ENCODE data around the gene VWA5B2. TPM values are rescaled to one million over a fixed set of nuclear protein-coding genes. Genes with fewer than 3 reads are reported as not detected.

The VWA5B2 gene
- 0.13 TPM in 1 of 2 replicates, not detected in the other for total RNA-seq

DNA sequence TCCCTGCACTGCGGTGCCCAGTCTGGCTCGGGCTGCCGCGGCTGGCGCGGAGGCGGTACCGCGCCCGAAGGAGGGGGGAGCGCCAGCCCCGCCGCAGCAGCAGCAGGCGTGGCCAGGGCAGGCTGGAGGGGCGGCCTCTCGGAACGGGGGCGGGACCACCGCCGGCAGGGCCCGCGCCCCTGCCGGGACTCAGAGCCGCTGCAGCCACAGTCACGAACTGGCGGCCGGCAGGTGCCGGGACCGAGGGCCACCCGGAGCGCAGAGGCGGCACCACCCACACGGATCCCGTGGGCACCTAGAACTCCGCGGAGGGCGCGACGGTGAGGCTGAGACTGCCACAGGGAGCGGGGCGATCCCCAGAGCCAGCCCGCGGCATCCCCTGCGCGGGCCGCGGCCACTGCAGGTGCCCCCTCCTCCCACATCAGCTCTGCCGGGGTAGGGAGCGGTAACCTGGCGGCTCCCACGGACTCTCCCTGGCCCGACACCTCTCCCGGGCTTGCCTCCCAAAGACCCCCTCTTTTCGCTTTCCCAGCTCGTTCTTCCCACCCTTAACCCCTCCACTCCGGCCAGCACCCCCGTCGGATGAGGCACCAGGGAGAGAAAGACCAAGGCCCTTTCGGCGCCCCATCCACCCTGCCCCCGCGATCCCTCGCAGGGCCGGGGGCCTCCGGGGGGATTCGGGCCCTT is at the start of gene VWA5B2:
Gene VWA5B2, plus strand, starts transcription at position 192 of the 687 bp plus-strand sequence. CDS start 944 bp downstream, outside the sequence.

DNA sequence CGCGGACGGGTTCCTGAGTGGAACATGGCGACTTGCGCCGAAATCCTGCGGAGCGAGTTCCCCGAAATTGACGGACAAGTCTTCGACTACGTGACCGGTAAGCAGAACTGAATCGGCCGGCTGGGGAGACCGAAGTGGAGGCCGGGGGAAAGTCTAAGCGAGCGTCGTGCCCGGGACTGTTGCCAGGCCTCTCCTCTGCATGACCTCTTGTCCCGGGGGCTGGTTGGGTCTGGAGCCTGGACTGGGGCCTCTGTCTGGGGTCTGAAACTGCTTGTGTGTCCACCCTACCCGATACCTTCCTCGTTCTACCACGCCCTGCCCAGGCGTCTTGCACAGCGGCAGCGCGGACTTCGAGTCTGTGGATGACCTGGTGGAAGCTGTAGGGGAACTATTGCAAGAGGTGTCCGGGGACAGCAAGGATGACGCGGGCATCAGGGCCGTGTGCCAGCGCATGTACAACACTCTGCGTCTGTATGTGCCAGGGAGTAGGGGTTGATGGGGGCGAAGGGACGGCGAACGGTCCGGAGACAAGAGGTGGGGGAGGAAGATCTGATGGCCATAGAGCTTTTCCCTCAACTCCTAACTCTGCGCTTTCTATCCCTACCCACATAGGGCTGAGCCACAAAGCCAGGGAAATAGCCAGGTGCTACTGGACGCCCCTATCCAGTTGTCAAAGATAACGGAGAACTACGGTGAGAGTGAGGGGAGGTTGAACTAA is 43.0 kb upstream of the VWA5B2 start, which contains the start of gene ABCF3:
Gene ABCF3, plus strand, starts transcription at position 16 of the 718 bp plus-strand sequence. Its CDS starts 9 bp downstream, at position 25.

DNA sequence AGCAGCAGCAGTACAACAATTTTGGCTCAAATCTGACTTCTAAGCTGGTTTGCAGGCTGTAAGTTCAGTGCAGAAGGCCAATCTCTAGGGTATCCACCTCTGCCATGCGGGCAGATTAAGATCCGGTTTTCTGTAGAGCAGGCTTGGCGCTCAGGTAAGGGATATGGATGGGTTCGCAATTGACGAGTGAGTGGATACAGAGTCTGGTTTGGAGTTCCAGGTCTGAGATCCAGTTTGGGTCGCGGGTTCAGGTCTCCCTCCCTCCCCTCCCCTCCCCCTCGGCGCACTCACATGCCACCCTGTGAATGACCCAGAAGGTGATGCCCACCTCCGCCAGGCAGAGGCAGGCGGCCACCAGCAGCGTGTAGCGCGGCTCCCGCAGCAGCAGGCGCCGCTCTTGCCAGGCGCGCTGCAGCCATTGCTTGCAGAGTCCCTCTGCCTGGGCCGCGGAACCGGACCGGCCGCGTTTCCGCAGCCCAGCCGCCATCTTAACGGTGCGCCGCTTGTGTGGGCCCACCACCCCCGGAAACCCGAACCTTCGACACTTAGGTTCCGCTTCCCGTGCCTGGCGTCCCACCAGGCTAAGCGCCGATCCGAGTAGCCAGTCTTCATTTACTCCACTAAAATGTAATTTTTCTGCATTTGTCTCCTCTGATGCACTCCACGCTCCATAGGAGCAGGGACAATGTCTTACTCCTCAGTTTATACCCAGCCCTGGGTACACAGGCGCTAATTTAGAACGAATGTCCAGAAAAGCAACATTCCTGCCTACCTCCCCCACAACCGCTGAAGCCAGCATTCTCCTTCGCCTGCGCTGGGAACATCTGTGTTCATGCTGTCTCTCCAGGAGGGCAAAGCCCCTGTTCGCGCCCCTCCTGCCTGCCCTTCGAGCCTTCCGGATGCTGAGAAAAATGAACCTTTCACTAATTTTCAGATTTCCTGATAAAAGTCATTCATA is 19.3 kb downstream of the VWA5B2 start, which contains the start of gene ALG3:
Gene ALG3, minus strand, starts transcription at position 509 of the 958 bp plus-strand sequence. Its CDS starts 22 bp downstream, at position 487.

DNA sequence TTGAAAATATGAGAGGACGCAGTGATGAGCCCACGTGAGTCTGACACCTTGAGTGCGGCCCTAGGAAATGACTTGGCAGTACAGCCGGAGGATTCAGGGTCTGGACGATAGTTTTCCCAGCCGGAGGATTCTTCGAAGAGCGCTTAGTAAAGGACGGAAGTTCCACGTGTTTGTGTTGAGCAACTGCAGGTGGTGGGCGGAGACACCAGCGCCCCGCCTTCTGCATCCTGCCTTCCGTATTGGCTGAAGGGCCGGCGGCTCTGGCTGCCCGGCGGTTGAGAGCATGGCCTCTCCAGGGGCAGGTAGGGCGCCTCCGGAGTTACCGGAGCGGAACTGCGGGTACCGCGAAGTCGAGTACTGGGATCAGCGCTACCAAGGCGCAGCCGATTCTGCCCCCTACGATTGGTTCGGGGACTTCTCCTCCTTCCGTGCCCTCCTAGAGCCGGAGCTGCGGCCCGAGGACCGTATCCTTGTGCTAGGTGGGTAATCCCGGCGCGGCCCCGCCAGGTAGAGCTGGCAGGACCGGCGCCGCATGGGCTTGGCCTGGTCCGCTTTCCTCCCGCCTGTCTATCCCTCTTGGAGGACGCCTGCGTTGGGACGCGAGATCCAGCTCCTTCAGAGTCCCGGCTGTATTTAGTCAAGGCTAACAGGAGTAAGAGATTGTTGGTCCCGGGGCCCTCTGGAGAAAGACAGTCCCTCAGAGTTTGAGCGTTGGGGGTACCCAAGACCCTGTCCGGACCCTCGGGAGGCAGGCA is 20.2 kb downstream of the VWA5B2 start, which contains the start of gene EEF1AKMT4:
Gene EEF1AKMT4, plus strand, starts transcription at position 261 of the 755 bp plus-strand sequence. Its CDS starts 23 bp downstream, at position 284.

DNA sequence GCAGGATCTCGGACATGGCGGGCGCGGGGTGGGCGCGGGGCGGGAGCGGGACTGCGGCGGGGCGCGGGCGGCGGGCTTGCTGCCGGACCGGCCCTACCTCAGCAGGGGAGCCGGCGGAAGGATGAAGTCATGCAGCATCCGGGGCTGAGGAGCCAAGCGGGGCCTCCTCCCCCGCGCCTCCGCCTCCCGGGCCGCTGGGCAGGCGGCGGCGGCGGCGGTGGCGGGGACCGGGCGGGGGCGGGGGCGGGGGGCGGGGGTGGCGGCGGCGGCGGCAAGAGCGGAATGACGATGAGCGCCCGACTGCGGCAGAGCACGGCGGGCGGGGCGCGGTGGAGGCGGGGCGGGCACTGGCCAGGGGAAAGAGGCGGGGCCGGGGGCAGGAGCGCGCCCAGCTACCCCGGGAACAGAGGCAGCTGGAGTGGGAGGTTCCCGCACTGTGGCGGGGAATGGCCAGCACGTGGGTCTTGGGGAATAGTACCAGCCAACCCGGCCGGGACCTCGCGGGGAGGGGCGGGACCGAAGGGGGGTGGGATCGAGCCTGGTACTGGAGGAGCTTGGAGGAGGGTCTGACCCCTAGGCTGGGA is 32.0 kb downstream of the VWA5B2 start, which contains the start of gene CAMK2N2:
Gene CAMK2N2, minus strand, starts transcription at position 284 of the 584 bp plus-strand sequence. Its CDS starts 268 bp downstream, at position 16.

DNA sequence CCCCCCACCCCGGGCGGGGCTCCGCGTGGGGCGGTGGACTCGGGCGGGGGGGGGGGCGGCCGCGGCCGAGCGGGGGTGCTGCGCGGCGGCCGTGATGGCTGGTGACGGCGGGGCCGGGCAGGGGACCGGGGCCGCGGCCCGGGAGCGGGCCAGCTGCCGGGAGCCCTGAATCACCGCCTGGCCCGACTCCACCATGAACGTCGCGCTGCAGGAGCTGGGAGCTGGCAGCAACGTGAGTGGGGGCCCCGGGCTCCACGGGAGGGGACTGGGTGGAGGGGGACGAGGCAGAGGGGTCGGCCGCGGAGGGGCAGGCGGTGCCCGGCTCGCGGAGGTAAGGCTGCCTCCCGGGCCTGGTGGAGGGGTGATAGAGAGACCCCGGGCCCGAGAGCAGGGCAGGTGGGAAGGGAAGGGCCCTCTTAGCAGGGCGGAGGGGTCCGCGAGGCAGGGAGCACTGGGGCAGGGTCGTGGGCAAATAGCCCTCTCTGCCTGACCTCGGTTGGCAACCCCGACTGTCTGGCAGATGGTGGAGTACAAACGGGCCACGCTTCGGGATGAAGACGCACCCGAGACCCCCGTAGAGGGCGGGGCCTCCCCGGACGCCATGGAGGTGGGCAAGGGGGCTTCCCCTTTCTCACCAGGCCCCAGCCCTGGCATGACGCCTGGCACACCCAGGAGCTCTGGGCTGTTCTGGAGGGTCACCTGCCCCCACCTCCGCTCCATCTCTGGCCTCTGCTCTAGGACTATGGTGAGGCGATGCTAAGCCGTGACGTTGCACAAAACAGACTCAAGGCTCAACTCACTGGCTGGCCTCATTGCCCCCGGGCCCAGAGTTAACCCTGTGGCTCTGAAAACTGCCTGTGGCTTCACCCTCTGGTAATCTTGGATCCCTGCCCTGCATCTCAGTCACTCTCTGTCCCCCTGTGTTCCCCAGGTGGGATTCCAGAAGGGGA is 46.9 kb downstream of the VWA5B2 start, which contains the start of gene ECE2:
Gene ECE2, plus strand, starts transcription at position 62 of the 950 bp plus-strand sequence. Its CDS starts 132 bp downstream, at position 194.

Other genes starting within 250 kb of the VWA5B2 start
- 7.0 and 12.7 TPM in 2 replicates for gene ABCC5, start 211.7 kb upstream of the VWA5B2 start, total RNA-seq
- gene HTR3D, start 197.8 kb upstream of the VWA5B2 start, total RNA-seq = not detected in 2 replicates
- not detected in 2 replicates for gene HTR3C, start 176.5 kb upstream of the VWA5B2 start, total RNA-seq
- gene HTR3E, start 132.5 kb upstream of the VWA5B2 start, total RNA-seq = not detected in 2 replicates
- 21.8 and 30.5 TPM in 2 replicates for gene EIF2B5, start 94.2 kb upstream of the VWA5B2 start, total RNA-seq
- 42.0 and 79.0 TPM in 2 replicates for gene DVL3, start 74.2 kb upstream of the VWA5B2 start, total RNA-seq
- 383 and 406 TPM in 2 replicates for gene AP2M1, start 54.7 kb upstream of the VWA5B2 start, total RNA-seq
- gene ABCF3, start 43.4 kb upstream of the VWA5B2 start, total RNA-seq = 40.4 and 79.1 TPM in 2 replicates
- 64.1 and 67.6 TPM in 2 replicates for gene ALG3, start 19.4 kb downstream of the VWA5B2 start, total RNA-seq
- 6.2 and 7.2 TPM in 2 replicates for gene EEF1AKMT4, start 20.1 kb downstream of the VWA5B2 start, total RNA-seq
- gene CAMK2N2, start 32.0 kb downstream of the VWA5B2 start, total RNA-seq = 0.16 and 0.38 TPM in 2 replicates
- gene ECE2, start 46.4 kb downstream of the VWA5B2 start, total RNA-seq = not detected in 2 replicates
- gene PSMD2, start 69.7 kb downstream of the VWA5B2 start, total RNA-seq = 278 and 988 TPM in 2 replicates
- gene EIF4G1, start 85.0 kb downstream of the VWA5B2 start, total RNA-seq = 314 and 479 TPM in 2 replicates
- 15.6 and 19.6 TPM in 2 replicates for gene FAM131A, start 108.0 kb downstream of the VWA5B2 start, total RNA-seq
- 3.9 and 4.1 TPM in 2 replicates for gene CLCN2, start 132.0 kb downstream of the VWA5B2 start, total RNA-seq
- gene POLR2H, start 132.1 kb downstream of the VWA5B2 start, total RNA-seq = 50.3 and 105 TPM in 2 replicates
- not detected in 2 replicates for gene THPO, start 148.6 kb downstream of the VWA5B2 start, total RNA-seq
- gene CHRD, start 150.5 kb downstream of the VWA5B2 start, total RNA-seq = under 0.01 and 0.13 TPM in 2 replicates

All from mesangial cell (primary cell).